Uterus (tissue), 4 donors: ENCODE results near the gene COL9A3. TPM values are rescaled to one million over a fixed set of nuclear protein-coding genes. Genes with fewer than 3 reads are reported as not detected.

Experiments
- DNase-seq, 2 donors: peaks; one replicate each; pipeline ENCODE4 v3.0.0-alpha.2; 2019 to 2020
- H3K27ac ChIP-seq, 2 donors: fragments of 200-600 bp; sonication (generic); 1 replicate in 1 of 2; 2 replicates in 1 of 2; pipeline ENCODE4 v1.5.1; 2016 to 2018
- H3K27me3 ChIP-seq, 2 donors: fragments of 200-600 bp; sonication (generic); one replicate each; pipeline ENCODE4 v1.5.1; 2018 to 2019; ENCODE audit warnings: control low read depth in 1 of 2
- H3K36me3 ChIP-seq, 2 donors: fragments of 200-600 bp; sonication (generic); one replicate each; pipeline ENCODE4 v1.5.1; 2019; ENCODE audit warnings: control low read depth in 1 of 2
- H3K4me1 ChIP-seq, 2 donors: fragments of 200-600 bp; sonication (generic); one replicate each; pipeline ENCODE4 v1.5.1; 2018 to 2019; ENCODE audit warnings: control low read depth in 1 of 2
- H3K4me3 ChIP-seq, 2 donors: fragments of 200-600 bp; sonication (generic); 1 replicate in 1 of 2; 2 replicates in 1 of 2; pipeline ENCODE4 v1.5.1; 2018 to 2019; ENCODE audit warnings: mild to moderate bottlenecking in 1 of 2
- H3K9me3 ChIP-seq, 2 donors: fragments of 200-600 bp; sonication (generic); one replicate each; pipeline ENCODE4 v1.5.1; 2019; ENCODE audit warnings: control low read depth in 1 of 2
- CTCF ChIP-seq, 4 experiments: fragments of 200-600 bp in 2 of 4; fragments of 450-650 bp in 2 of 4; sonication (generic) in 2 of 4; IDR thresholded peaks; one replicate each; pipeline ENCODE4 v1.5.1; 2016 to 2019; ENCODE audit warnings: antibody characterized with exemption in 4 of 4, mild to moderate bottlenecking in 2 of 4, moderate library complexity in 1 of 4
- POLR2A ChIP-seq, 2 donors: fragments of 450-650 bp; IDR thresholded peaks; one replicate each; pipeline ENCODE4 v1.6.1; 2016; ENCODE audit warnings: antibody characterized with exemption in 2 of 2, mild to moderate bottlenecking in 1 of 2, moderate library complexity in 1 of 2
- intact Hi-C: fragments of 100-400 bp; cut with DNase I; formaldehyde crosslinking; loops from one replicate; pipeline ENCODE4 v1.15.1; 2023; ENCODE audit warnings: low total_unique reads
- total RNA-seq, 4 donors: library from RNA; depleted of rRNA in 3 of 4; stranded (reverse); fragments of >200 nt in 3 of 4; gene quantifications; one replicate each; pipeline versions ENCODE4 v1.1.0 to v1.2.4, GENCODE V29; 2014 to 2023
- donor health status: DM: yes; HTN: yes; CAD: no.

COL9A3 gene
- total RNA-seq, 4 donors from 2014 or later, result 0.59 to 75.4 (median 16.3) TPM

- intact Hi-C loops, result no loop called here
- no peaks in the 10 kb centered on the region for H3K4me1 ChIP-seq
- no peak overlapping the region for H3K4me3 ChIP-seq
- no peak for TF ChIP-seq POLR2A (IDR thresholded peaks at IDR 0.05)
- no peak for TF ChIP-seq CTCF (IDR thresholded peaks at IDR 0.05)
- no peaks in the 10 kb centered on the region for H3K36me3 ChIP-seq
- no peak overlapping the region for H3K27ac ChIP-seq
- no peak for DNase-seq
- no peaks in the 10 kb centered on the region for H3K27me3 ChIP-seq
- H3K9me3 ChIP-seq, result no peaks in the 10 kb centered on the region
Measured at GRCh38 chr20:62838128-62838891, 21.5 kb downstream of the COL9A3 start.

- Histone ChIP-seq H3K4me3 (no peak overlapping the region), H3K36me3 (no peaks in the 10 kb centered on the region), H3K4me1 (no peaks in the 10 kb centered on the region), H3K9me3 (no peaks in the 10 kb centered on the region), H3K27me3 (no peaks in the 10 kb centered on the region), H3K27ac (no peak overlapping the region)
- TF ChIP-seq CTCF (IDR thresholded peaks at IDR 0.05) (no peak), POLR2A (IDR thresholded peaks at IDR 0.05) (no peak)
- intact Hi-C loops, result no loop called here
- no peak for DNase-seq
Measured at GRCh38 chr20:62839261-62839660, 22.4 kb downstream of the COL9A3 start.

- no peaks in the 10 kb centered on the region for H3K27me3 ChIP-seq
- no peak for TF ChIP-seq POLR2A (IDR thresholded peaks at IDR 0.05)
- no peak for TF ChIP-seq CTCF (IDR thresholded peaks at IDR 0.05)
- no peaks in the 10 kb centered on the region for H3K36me3 ChIP-seq
- H3K9me3 ChIP-seq, result no peaks in the 10 kb centered on the region
- no peak for DNase-seq
- intact Hi-C loops, result no loop called here
- H3K4me1 ChIP-seq, result no peaks in the 10 kb centered on the region
- H3K27ac ChIP-seq, result no peak overlapping the region
- no peak overlapping the region for H3K4me3 ChIP-seq
Measured at GRCh38 chr20:62839816-62840215, 23.0 kb downstream of the COL9A3 start.

- H3K9me3 ChIP-seq, result no peaks in the 10 kb centered on the region
- intact Hi-C loops, result no loop called here
- H3K4me3 ChIP-seq, result no peak overlapping the region
- no peak overlapping the region for H3K27ac ChIP-seq
- no peaks in the 10 kb centered on the region for H3K36me3 ChIP-seq
- TF ChIP-seq CTCF (IDR thresholded peaks at IDR 0.05) (no peak), POLR2A (IDR thresholded peaks at IDR 0.05) (no peak)
- no peaks in the 10 kb centered on the region for H3K27me3 ChIP-seq
- no peaks in the 10 kb centered on the region for H3K4me1 ChIP-seq
- DNase-seq, result no peak
Measured at GRCh38 chr20:62840244-62841197, 23.7 kb downstream of the COL9A3 start.

GRCh38 chr20:62841705-62842212 is 24.9 kb downstream of the COL9A3 start:
- Histone ChIP-seq H3K4me1 (no peaks in the 10 kb centered on the region), H3K9me3 (no peaks in the 10 kb centered on the region), H3K4me3 (no peak overlapping the region), H3K27ac (no peak overlapping the region), H3K27me3 (no peaks in the 10 kb centered on the region), H3K36me3 (no peaks in the 10 kb centered on the region)
- no peak for DNase-seq
- TF ChIP-seq POLR2A (IDR thresholded peaks at IDR 0.05), result no peak
- TF ChIP-seq CTCF (IDR thresholded peaks at IDR 0.05), result no peak
- intact Hi-C loops, result no loop called here
